Suprapubic skin (tissue), 3 donors: ENCODE data around the gene B3GNT5.

Experiments used
- CTCF ChIP-seq, 2 donors: fragments of 200-600 bp in 1 of 2; fragments of 450-650 bp in 1 of 2; sonication (generic) in 1 of 2; IDR thresholded peaks; one replicate each; pipeline ENCODE4 v1.5.1; 2016 to 2019; ENCODE audit warnings: antibody characterized with exemption in 2 of 2, mild to moderate bottlenecking in 1 of 2, moderate library complexity in 1 of 2
- POLR2A ChIP-seq, 2 donors: fragments of 450-650 bp; IDR thresholded peaks; one replicate each; pipeline ENCODE4 v1.6.1; 2017; ENCODE audit warnings: antibody characterized with exemption in 2 of 2, mild to moderate bottlenecking in 2 of 2, moderate library complexity in 2 of 2

- TF ChIP-seq POLR2A (IDR thresholded peaks at IDR 0.05): no peak
- no peak for TF ChIP-seq CTCF (IDR thresholded peaks at IDR 0.05)
These were observed 57.9 kb downstream of the B3GNT5 start for GRCh38 chr3:183310936-183311335.
